ENCODE data around the gene PLPP7. TPM values are rescaled to one million over a fixed set of nuclear protein-coding genes. Genes with fewer than 3 reads are reported as not detected.

PLPP7 gene
- total RNA-seq: 9.6 and 9.7 TPM in 2 replicates

GRCh38 chr9:131289301-131290035, at the start of gene PLPP7:
Gene PLPP7 (plus strand): TSS chr9:131289723. CDS start chr9:131289998, 275 bp downstream.

DNA sequence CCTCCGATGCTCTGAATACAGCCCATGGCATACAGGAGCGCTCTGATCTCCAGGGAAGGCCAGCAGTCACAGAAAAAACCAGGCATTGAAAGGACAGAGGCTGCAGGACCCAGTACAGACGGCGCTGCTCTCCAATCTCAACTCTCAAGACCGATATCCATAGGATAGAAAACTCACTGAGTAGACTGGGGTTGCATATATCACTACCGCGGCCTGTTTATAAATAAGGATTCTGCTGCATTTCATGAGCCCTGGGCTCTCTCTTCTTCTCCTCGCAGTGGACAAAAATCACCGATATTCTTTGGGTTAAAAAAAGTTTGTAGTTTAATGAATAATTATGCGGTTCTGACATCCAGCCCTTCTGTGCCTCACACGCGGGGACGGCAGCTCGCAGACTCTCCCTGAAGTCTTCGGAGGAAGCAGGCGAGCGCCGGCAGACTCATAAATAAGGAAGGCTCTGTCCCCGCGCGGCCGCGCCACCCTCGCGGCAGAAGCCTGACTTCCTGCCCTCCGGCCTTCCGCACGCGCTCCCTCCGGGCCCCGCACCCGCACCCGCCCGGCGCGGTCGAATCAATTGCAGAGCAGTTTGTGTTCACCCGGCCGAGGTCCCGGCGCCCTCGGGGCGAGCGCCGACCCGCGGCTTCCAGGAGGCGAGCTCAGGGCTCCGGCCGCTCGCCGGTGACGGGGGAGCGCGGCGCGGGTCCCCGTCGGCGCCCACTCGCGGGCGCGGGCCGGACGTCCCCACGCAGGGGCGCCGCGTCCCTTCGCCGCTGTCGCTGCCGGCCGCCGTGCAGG, 13.2 kb upstream of the PLPP7 start, which contains the start of gene FAM78A:
FAM78A (minus strand) TSS at position 417 of the 795 bp plus-strand sequence; CDS start at position 86, 331 bp downstream.

Other genes starting within 250 kb of the PLPP7 start
- 0.22 and 0.26 TPM in 2 replicates for gene AIF1L, start 193.2 kb upstream of the PLPP7 start, total RNA-seq
- gene NUP214, start 164.1 kb upstream of the PLPP7 start, total RNA-seq: 20.1 and 22.1 TPM in 2 replicates
- 0.52 and 0.54 TPM in 2 replicates for gene FAM78A, start 13.2 kb upstream of the PLPP7 start, total RNA-seq
- 59.3 and 64.5 TPM in 2 replicates for gene PRRC2B, start 104.4 kb downstream of the PLPP7 start, total RNA-seq
- 31.9 and 33.6 TPM in 2 replicates for gene POMT1, start 213.2 kb downstream of the PLPP7 start, total RNA-seq
- 18.0 and 19.9 TPM in 2 replicates for gene UCK1, start 241.5 kb downstream of the PLPP7 start, total RNA-seq